Prostate gland (tissue), 2 donors: Measurements from ENCODE around the gene MARCHF5. TPM values are rescaled to one million over a fixed set of nuclear protein-coding genes. Genes with fewer than 3 reads are reported as not detected.
"Not testable (repeated sequence)": the region's sequence is repeated elsewhere in the genome, so short reads cannot be mapped to it uniquely, and the experiment has no call there.

Experiments used
- DNase-seq: peaks from one replicate; pipeline ENCODE4 v3.0.0-alpha.2; 2019; ENCODE audit warnings: low spot score
- H3K27ac ChIP-seq, 2 donors: fragments of 200-600 bp; sonication (generic); 2 replicates each; pipeline ENCODE4 v1.5.1; 2017 to 2019
- H3K27me3 ChIP-seq: fragments of 200-600 bp; sonication (generic); replicated peaks from 2 replicates; pipeline ENCODE4 v1.5.1; 2019; ENCODE audit not compliant: insufficient read depth
- H3K36me3 ChIP-seq, 2 donors: fragments of 200-600 bp; sonication (generic); 1 replicate in 1 of 2; 2 replicates in 1 of 2; pipeline versions ENCODE4 v1.5.1 to v1.8.1; 2017 to 2019
- H3K4me1 ChIP-seq: fragments of 200-600 bp; sonication (generic); replicated peaks from 2 replicates; pipeline ENCODE4 v1.5.1; 2019
- H3K4me3 ChIP-seq, 2 donors: fragments of 200-600 bp; sonication (generic); 2 replicates each; pipeline ENCODE4 v1.5.1; 2017 to 2019
- H3K9me3 ChIP-seq: fragments of 200-600 bp; sonication (generic); 2 replicates; pipeline ENCODE4 v1.5.1; 2017
- POLR2A ChIP-seq: fragments of 450-650 bp; IDR thresholded peaks from one replicate; pipeline ENCODE4 v1.6.1; 2016; ENCODE audit warnings: antibody characterized with exemption, mild to moderate bottlenecking
- POLR2AphosphoS5 ChIP-seq: sonication (generic); formaldehyde crosslinking; IDR thresholded peaks from one replicate; pipeline ENCODE4 v1.6.1; 2017; ENCODE audit warnings: antibody characterized with exemption
- WGBS: methylation state at CpG from one replicate; pipeline ENCODE4 v1.1.5; 2018; 5-methylcytosine and 5-hydroxymethylcytosine counted together
- intact Hi-C: fragments of 100-400 bp; cut with DNase I; formaldehyde crosslinking; loops from one replicate; pipeline ENCODE4 v1.14.2; 2022
- total RNA-seq, 2 donors: library from RNA; depleted of rRNA; stranded (reverse); fragments of >200 nt; gene quantifications; one replicate each; pipeline ENCODE4 v1.1.0, GENCODE V29; 2016
- TF ChIP-seq, protein P1 (sequence below), 4 experiments: fragments of 200-600 bp in 2 of 4; fragments of 450-650 bp in 2 of 4; sonication (generic) in 2 of 4; IDR thresholded peaks; 1 replicate in 3 of 4; 2 replicates in 1 of 4; pipeline ENCODE4 v1.5.1; 2016 to 2019; ENCODE audit warnings: antibody characterized with exemption in 4 of 4, mild to moderate bottlenecking in 2 of 4, moderate library complexity in 2 of 4

The MARCHF5 gene
- total RNA-seq, 2 donors from 2014 or later = 20.8 TPM

DNA sequence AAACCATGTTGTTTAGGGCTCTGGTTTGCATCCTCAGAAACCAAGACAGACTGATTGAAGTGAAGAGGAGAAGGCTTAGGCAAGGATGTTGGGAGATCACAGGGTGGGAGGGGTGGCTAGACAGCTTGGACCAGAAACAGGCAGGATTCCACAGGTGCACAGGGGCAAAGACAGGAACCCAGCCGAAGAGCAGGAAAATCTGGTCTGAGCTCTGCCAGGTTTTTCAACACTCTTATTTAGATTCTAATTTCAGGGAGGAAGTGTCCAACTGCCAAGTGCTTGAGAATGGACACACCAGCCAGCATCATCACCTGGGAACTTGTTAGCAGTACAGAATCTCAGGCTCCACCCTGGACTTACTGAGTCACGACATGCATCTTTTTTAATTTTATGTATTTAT lies 93.8 kb downstream of the MARCHF5 start:
- intact Hi-C loops = no loop called here
- no peak for TF ChIP-seq POLR2AphosphoS5
- TF ChIP-seq POLR2A = no peak
- TF ChIP-seq, protein P1, sequence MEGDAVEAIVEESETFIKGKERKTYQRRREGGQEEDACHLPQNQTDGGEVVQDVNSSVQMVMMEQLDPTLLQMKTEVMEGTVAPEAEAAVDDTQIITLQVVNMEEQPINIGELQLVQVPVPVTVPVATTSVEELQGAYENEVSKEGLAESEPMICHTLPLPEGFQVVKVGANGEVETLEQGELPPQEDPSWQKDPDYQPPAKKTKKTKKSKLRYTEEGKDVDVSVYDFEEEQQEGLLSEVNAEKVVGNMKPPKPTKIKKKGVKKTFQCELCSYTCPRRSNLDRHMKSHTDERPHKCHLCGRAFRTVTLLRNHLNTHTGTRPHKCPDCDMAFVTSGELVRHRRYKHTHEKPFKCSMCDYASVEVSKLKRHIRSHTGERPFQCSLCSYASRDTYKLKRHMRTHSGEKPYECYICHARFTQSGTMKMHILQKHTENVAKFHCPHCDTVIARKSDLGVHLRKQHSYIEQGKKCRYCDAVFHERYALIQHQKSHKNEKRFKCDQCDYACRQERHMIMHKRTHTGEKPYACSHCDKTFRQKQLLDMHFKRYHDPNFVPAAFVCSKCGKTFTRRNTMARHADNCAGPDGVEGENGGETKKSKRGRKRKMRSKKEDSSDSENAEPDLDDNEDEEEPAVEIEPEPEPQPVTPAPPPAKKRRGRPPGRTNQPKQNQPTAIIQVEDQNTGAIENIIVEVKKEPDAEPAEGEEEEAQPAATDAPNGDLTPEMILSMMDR (IDR thresholded peaks at IDR 0.05) = no peak
- WGBS = 64% methylated on average over 2 of the region's 2 CpGs
- Histone ChIP-seq H3K4me3 (no peak overlapping the region), H3K9me3 (no peaks in the 10 kb centered on the region), H3K27me3 (no peaks in the 10 kb centered on the region), H3K27ac (no peak overlapping the region), H3K36me3 (no peaks in the 10 kb centered on the region), H3K4me1 (no peaks in the 10 kb centered on the region)
- no peak for DNase-seq

GRCh38 chr10:92385831-92386230 lies 94.9 kb downstream of the MARCHF5 start:
- H3K4me3 ChIP-seq = no peak overlapping the region
- DNase-seq = no peak
- H3K4me1 ChIP-seq = no peaks in the 10 kb centered on the region
- TF ChIP-seq, protein P1 (IDR thresholded peaks at IDR 0.05) = no peak
- TF ChIP-seq POLR2A = no peak
- no peak overlapping the region for H3K27ac ChIP-seq
- WGBS = 77% methylated on average over 2 of the region's 2 CpGs
- intact Hi-C loops = no loop called here
- H3K36me3 ChIP-seq = no peaks in the 10 kb centered on the region
- H3K9me3 ChIP-seq = no peaks in the 10 kb centered on the region
- no peaks in the 10 kb centered on the region for H3K27me3 ChIP-seq

- H3K27ac ChIP-seq = no peak overlapping the region
- no peak for DNase-seq
- no peak overlapping the region for H3K4me3 ChIP-seq
- H3K27me3 ChIP-seq = no peaks in the 10 kb centered on the region
- no peaks in the 10 kb centered on the region for H3K4me1 ChIP-seq
- 40% methylated on average over 11 of the region's 11 CpGs for WGBS
- no peaks in the 10 kb centered on the region for H3K36me3 ChIP-seq
- TF ChIP-seq, protein P1 (IDR thresholded peaks at IDR 0.05) = no peak
- TF ChIP-seq POLR2A (no peak), POLR2AphosphoS5 (no peak)
- intact Hi-C loops = no loop called here
- H3K9me3 ChIP-seq = no peaks in the 10 kb centered on the region
These were observed 96.4 kb downstream of the MARCHF5 start for GRCh38 chr10:92387289-92387940.

DNA sequence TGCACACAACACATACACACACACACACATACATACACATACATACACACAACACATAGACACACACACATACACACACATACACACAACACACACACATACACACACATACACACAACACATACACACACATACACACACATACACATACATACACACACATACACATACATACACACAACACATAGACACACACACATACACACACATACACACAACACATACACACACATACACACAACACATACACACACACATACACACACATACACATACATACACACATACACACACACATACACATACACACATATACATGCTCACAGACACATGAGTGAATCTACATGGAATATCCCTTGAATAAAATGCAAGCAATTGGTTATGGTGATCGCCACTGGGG lies 102.2 kb downstream of the MARCHF5 start:
- H3K4me1 ChIP-seq, intact Hi-C loops, H3K36me3 ChIP-seq, H3K27ac ChIP-seq, H3K27me3 ChIP-seq, H3K9me3 ChIP-seq, H3K4me3 ChIP-seq, DNase-seq: not testable (repeated sequence)
- WGBS = 100% methylated on average over 1 of the region's 1 CpG

- H3K27ac ChIP-seq = no peak overlapping the region
- TF ChIP-seq POLR2A (no peak), POLR2AphosphoS5 (no peak)
- TF ChIP-seq, protein P1 (IDR thresholded peaks at IDR 0.05) = no peak
- H3K27me3 ChIP-seq = no peaks in the 10 kb centered on the region
- H3K9me3 ChIP-seq = no peaks in the 10 kb centered on the region
- DNase-seq = no peak
- intact Hi-C loops = no loop called here
- 87% methylated on average over 4 of the region's 4 CpGs for WGBS
- H3K4me1 ChIP-seq = no peaks in the 10 kb centered on the region
- no peaks in the 10 kb centered on the region for H3K36me3 ChIP-seq
- no peak overlapping the region for H3K4me3 ChIP-seq
These were observed 104.3 kb downstream of the MARCHF5 start for GRCh38 chr10:92395271-92395670.

DNA sequence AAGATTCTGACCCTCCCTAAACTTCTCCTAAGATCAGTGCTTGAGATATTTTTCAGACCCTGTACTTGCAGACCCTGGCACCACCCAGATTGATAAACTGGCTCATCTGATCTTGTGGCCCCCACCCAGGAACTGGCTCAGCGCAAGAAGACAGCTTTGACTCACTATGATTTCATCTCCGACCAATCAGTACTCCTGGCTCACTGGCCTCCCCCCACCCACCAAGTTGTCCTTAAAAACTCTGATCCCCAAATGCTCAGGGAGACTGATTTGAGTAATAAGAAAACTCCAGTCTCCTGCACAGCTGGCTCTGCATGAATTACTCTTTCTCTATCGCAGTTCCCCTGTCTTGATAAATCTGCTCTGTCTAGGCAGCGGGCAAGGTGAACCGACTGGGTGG lies 111.3 kb downstream of the MARCHF5 start:
- H3K27me3 ChIP-seq, H3K27ac ChIP-seq, H3K4me1 ChIP-seq, H3K36me3 ChIP-seq, DNase-seq, intact Hi-C loops, H3K9me3 ChIP-seq, H3K4me3 ChIP-seq: not testable (repeated sequence)
- 90% methylated on average over 5 of the region's 5 CpGs for WGBS
